ENCODE measurements around the gene MED22.

MED22 gene

GRCh38 chr9:133334161-133334560 lies 13.8 kb downstream of the MED22 start:
- Histone ChIP-seq H2BK12ac (ENCODE audit: low read length) (no peak overlapping the region), H2AK5ac (ENCODE audit: low read length) (no peak overlapping the region), H4K12ac (ENCODE audit: low read depth, low read length) (no peak overlapping the region), H3K27me3 (ENCODE audit: insufficient read depth, low read length) (no peaks in the 10 kb centered on the region), H4K8ac (ENCODE audit: low read depth, low read length) (no peak overlapping the region), H3K9me3 (ENCODE audit: insufficient read depth, low read depth, low read length) (peaks cover 2% of the 10 kb centered on the region), H3K79me1 (ENCODE audit: low read length) (peaks cover 6% of the 10 kb centered on the region), H3K18ac (ENCODE audit: low read length) (no peak overlapping the region), H3K9ac (ENCODE audit: low read length) (no peak overlapping the region), H3K4me3 (ENCODE audit: low read depth, low read length) (no peak overlapping the region), H3K79me2 (ENCODE audit: control insufficient read depth, insufficient read depth, low read length, poor library complexity) (peaks cover 5% of the 10 kb centered on the region), H3K27ac (ENCODE audit: low read depth, low read length) (no peak overlapping the region), H2BK120ac (ENCODE audit: insufficient read depth, low read length, poor library complexity) (no peak overlapping the region), H2BK5ac (ENCODE audit: low read depth, low read length, poor library complexity) (no peak overlapping the region), H3K4me1 (ENCODE audit: control insufficient read depth in 1 of 2, insufficient read depth in 2 of 2, low read length in 2 of 2) (peaks cover 0 to 3% of the 10 kb centered on the region in 2 experiments), H3K4ac (ENCODE audit: low read depth, low read length) (no peak overlapping the region), H3K36me3 (ENCODE audit: control insufficient read depth in 1 of 2, insufficient read depth in 2 of 2, low read length in 2 of 2) (peaks cover 34 to 42% of the 10 kb centered on the region in 2 experiments), H2AFZ (ENCODE audit: insufficient read depth, low read length, poor library complexity) (no peak overlapping the region), H3K14ac (ENCODE audit: low read length) (no peak overlapping the region), H3K4me2 (ENCODE audit: low read length) (no peak overlapping the region), H4K91ac (ENCODE audit: low read depth, low read length) (no peak overlapping the region), H3K23ac (ENCODE audit: low read length) (no peak overlapping the region)
- no CpG with 5 or more reads among the region's 6 CpGs for WGBS (ENCODE audit: extremely low coverage, insufficient coverage, insufficient read length)
- DNase-seq: no peak

- Histone ChIP-seq H3K23ac (ENCODE audit: low read length) (no peak overlapping the region), H3K4ac (ENCODE audit: low read depth, low read length) (no peak overlapping the region), H3K36me3 (ENCODE audit: control insufficient read depth in 1 of 2, insufficient read depth in 2 of 2, low read length in 2 of 2) (peaks cover 34 to 40% of the 10 kb centered on the region in 2 experiments), H3K79me1 (ENCODE audit: low read length) (peaks cover 6% of the 10 kb centered on the region), H4K91ac (ENCODE audit: low read depth, low read length) (no peak overlapping the region), H3K4me2 (ENCODE audit: low read length) (no peak overlapping the region), H3K27ac (ENCODE audit: low read depth, low read length) (no peak overlapping the region), H2AFZ (ENCODE audit: insufficient read depth, low read length, poor library complexity) (no peak overlapping the region), H4K8ac (ENCODE audit: low read depth, low read length) (no peak overlapping the region), H3K27me3 (ENCODE audit: insufficient read depth, low read length) (no peaks in the 10 kb centered on the region), H3K4me1 (ENCODE audit: control insufficient read depth in 1 of 2, insufficient read depth in 2 of 2, low read length in 2 of 2) (peaks cover 0 to 3% of the 10 kb centered on the region in 2 experiments), H2BK5ac (ENCODE audit: low read depth, low read length, poor library complexity) (no peak overlapping the region), H2BK12ac (ENCODE audit: low read length) (no peak overlapping the region), H3K79me2 (ENCODE audit: control insufficient read depth, insufficient read depth, low read length, poor library complexity) (peaks cover 5% of the 10 kb centered on the region), H2BK120ac (ENCODE audit: insufficient read depth, low read length, poor library complexity) (no peak overlapping the region), H3K18ac (ENCODE audit: low read length) (no peak overlapping the region), H3K14ac (ENCODE audit: low read length) (no peak overlapping the region), H3K4me3 (ENCODE audit: low read depth, low read length) (no peak overlapping the region), H4K12ac (ENCODE audit: low read depth, low read length) (no peak overlapping the region), H2AK5ac (ENCODE audit: low read length) (no peak overlapping the region), H3K9ac (ENCODE audit: low read length) (no peak overlapping the region), H3K9me3 (ENCODE audit: insufficient read depth, low read depth, low read length) (peaks cover 2% of the 10 kb centered on the region)
- DNase-seq: no peak
- WGBS (ENCODE audit: extremely low coverage, insufficient coverage, insufficient read length): no CpG with 5 or more reads among the region's 10 CpGs
Observed at GRCh38 chr9:133333566-133333965, 14.4 kb downstream of the MED22 start.

- Histone ChIP-seq H3K9ac (ENCODE audit: low read length) (no peak overlapping the region), H2AFZ (ENCODE audit: insufficient read depth, low read length, poor library complexity) (no peak overlapping the region), H3K23ac (ENCODE audit: low read length) (no peak overlapping the region), H4K8ac (ENCODE audit: low read depth, low read length) (no peak overlapping the region), H3K14ac (ENCODE audit: low read length) (no peak overlapping the region), H4K12ac (ENCODE audit: low read depth, low read length) (no peak overlapping the region), H3K36me3 (ENCODE audit: control insufficient read depth in 1 of 2, insufficient read depth in 2 of 2, low read length in 2 of 2) (peaks cover 34 to 40% of the 10 kb centered on the region in 2 experiments), H2BK12ac (ENCODE audit: low read length) (no peak overlapping the region), H3K4me1 (ENCODE audit: control insufficient read depth in 1 of 2, insufficient read depth in 2 of 2, low read length in 2 of 2) (peaks cover 0 to 3% of the 10 kb centered on the region in 2 experiments), H2AK5ac (ENCODE audit: low read length) (no peak overlapping the region), H3K27ac (ENCODE audit: low read depth, low read length) (no peak overlapping the region), H4K91ac (ENCODE audit: low read depth, low read length) (no peak overlapping the region), H3K4me2 (ENCODE audit: low read length) (no peak overlapping the region), H2BK5ac (ENCODE audit: low read depth, low read length, poor library complexity) (no peak overlapping the region), H3K4ac (ENCODE audit: low read depth, low read length) (no peak overlapping the region), H3K9me3 (ENCODE audit: insufficient read depth, low read depth, low read length) (peaks cover 2% of the 10 kb centered on the region), H3K79me1 (ENCODE audit: low read length) (peaks cover 6% of the 10 kb centered on the region), H3K4me3 (ENCODE audit: low read depth, low read length) (no peak overlapping the region), H3K79me2 (ENCODE audit: control insufficient read depth, insufficient read depth, low read length, poor library complexity) (peaks cover 5% of the 10 kb centered on the region), H2BK120ac (ENCODE audit: insufficient read depth, low read length, poor library complexity) (no peak overlapping the region), H3K27me3 (ENCODE audit: insufficient read depth, low read length) (no peaks in the 10 kb centered on the region), H3K18ac (ENCODE audit: low read length) (no peak overlapping the region)
- DNase-seq: no peak
- no CpG with 5 or more reads among the region's 11 CpGs for WGBS (ENCODE audit: extremely low coverage, insufficient coverage, insufficient read length)
Observed at GRCh38 chr9:133333011-133333410, 14.9 kb downstream of the MED22 start.

GRCh38 chr9:133332381-133332730 lies 15.6 kb downstream of the MED22 start:
- Histone ChIP-seq H3K4ac (ENCODE audit: low read depth, low read length) (no peak overlapping the region), H3K79me1 (ENCODE audit: low read length) (peaks cover 6% of the 10 kb centered on the region), H4K91ac (ENCODE audit: low read depth, low read length) (no peak overlapping the region), H3K36me3 (ENCODE audit: control insufficient read depth in 1 of 2, insufficient read depth in 2 of 2, low read length in 2 of 2) (peaks cover 34 to 40% of the 10 kb centered on the region in 2 experiments), H3K27me3 (ENCODE audit: insufficient read depth, low read length) (no peaks in the 10 kb centered on the region), H2AK5ac (ENCODE audit: low read length) (no peak overlapping the region), H2BK5ac (ENCODE audit: low read depth, low read length, poor library complexity) (no peak overlapping the region), H3K9ac (ENCODE audit: low read length) (no peak overlapping the region), H3K23ac (ENCODE audit: low read length) (no peak overlapping the region), H4K12ac (ENCODE audit: low read depth, low read length) (no peak overlapping the region), H3K14ac (ENCODE audit: low read length) (no peak overlapping the region), H3K4me2 (ENCODE audit: low read length) (no peak overlapping the region), H3K79me2 (ENCODE audit: control insufficient read depth, insufficient read depth, low read length, poor library complexity) (peaks cover 5% of the 10 kb centered on the region), H3K27ac (ENCODE audit: low read depth, low read length) (no peak overlapping the region), H4K8ac (ENCODE audit: low read depth, low read length) (no peak overlapping the region), H2AFZ (ENCODE audit: insufficient read depth, low read length, poor library complexity) (no peak overlapping the region), H3K18ac (ENCODE audit: low read length) (no peak overlapping the region), H3K4me3 (ENCODE audit: low read depth, low read length) (no peak overlapping the region), H3K4me1 (ENCODE audit: control insufficient read depth in 1 of 2, insufficient read depth in 2 of 2, low read length in 2 of 2) (peaks cover 0 to 3% of the 10 kb centered on the region in 2 experiments), H2BK12ac (ENCODE audit: low read length) (no peak overlapping the region), H3K9me3 (ENCODE audit: insufficient read depth, low read depth, low read length) (peaks cover 2% of the 10 kb centered on the region), H2BK120ac (ENCODE audit: insufficient read depth, low read length, poor library complexity) (no peak overlapping the region)
- WGBS (ENCODE audit: extremely low coverage, insufficient coverage, insufficient read length): no CpG with 5 or more reads among the region's 20 CpGs
- no peak for DNase-seq

Data from trophoblast cell (in vitro differentiated cells and primary cell).